ENCODE measurements around the gene ADAP1.

Gene ADAP1

GRCh38 chr7:979151-979550, 24.7 kb upstream of the ADAP1 start:
- Histone ChIP-seq H3K27me3 (no peaks in the 10 kb centered on the region), H3K9me3 (no peaks in the 10 kb centered on the region), H3K4me1 (peaks cover 5% of the 10 kb centered on the region), H3K4me3 (ENCODE audit: low read depth, low read length) (no peak overlapping the region), H3K36me3 (0 out of 2 replicates have a peak, but pooled peaks cover 3% of the 10 kb centered on the region)
- no peak for TF ChIP-seq CTCF (IDR thresholded peaks at IDR 0.05; ENCODE audit: low read depth, low read length)
- no peak for DNase-seq

GRCh38 chr7:978416-979091, 24.1 kb upstream of the ADAP1 start:
- Histone ChIP-seq H3K27me3 (no peaks in the 10 kb centered on the region), H3K4me1 (peaks cover 5% of the 10 kb centered on the region), H3K4me3 (ENCODE audit: low read depth, low read length) (no peak overlapping the region), H3K9me3 (no peaks in the 10 kb centered on the region), H3K36me3 (peaks cover 4% of the 10 kb centered on the region)
- TF ChIP-seq CTCF (IDR thresholded peaks at IDR 0.05; ENCODE audit: low read depth, low read length), result no peak
- DNase-seq, result no peak

DNA sequence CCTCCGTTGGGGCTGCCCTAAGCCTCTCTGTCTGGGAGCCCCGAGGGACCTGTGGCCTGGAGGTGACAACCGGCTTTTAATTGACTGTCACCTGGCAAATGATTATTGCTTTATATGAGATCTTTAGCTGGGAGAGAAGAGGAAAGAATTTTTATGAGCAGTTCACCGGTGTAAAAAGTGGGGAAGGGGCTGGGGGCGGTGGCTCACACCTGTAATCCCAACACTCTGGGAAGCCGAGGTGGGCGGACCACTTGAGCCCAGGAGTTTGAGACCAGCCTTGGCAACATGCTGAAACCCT, 23.5 kb upstream of the ADAP1 start:
- Histone ChIP-seq H3K4me3 (ENCODE audit: low read depth, low read length) (no peak overlapping the region), H3K36me3 (peaks cover 9% of the 10 kb centered on the region)
- no peak for TF ChIP-seq CTCF (IDR thresholded peaks at IDR 0.05; ENCODE audit: low read depth, low read length)

DNA sequence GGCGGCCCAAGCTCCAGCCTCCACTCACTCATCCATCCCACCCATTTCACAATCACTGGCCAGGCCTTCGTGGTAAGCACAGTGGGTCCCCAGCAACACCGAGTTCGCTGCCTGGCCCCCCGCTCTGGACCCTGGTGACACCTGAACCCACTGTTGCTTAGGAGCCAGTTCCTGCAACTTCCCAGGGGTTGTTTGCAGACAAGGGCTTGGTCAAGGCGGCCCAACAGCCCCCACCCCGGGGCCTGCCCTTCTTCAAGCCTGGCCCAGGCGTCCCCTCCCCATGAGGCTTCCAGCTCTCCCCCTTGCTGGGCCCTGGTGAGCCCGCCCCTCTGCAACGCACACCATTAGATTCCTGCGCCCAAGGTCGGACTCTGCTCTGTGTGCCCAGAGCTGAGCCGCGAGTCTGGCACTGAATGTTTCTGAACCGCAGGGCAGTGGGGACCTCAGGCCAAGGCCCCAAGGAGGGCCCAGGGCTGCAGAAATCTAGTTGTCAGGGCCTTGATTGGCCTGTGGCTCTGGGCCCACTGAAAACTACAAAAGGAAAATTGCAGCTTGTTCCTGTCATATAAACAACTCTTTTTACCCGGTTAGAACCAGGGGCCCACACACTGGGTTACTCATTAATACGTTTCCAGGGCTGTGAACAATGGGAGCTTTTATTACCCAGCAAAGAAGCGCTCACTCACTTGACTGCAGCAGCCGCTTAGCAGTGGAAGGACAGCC, 23.0 kb upstream of the ADAP1 start:
- H3K4me3 ChIP-seq (ENCODE audit: low read depth, low read length), result no peak overlapping the region
- no peak for DNase-seq
- no peaks in the 10 kb centered on the region for H3K27me3 ChIP-seq
- no peak for TF ChIP-seq CTCF (IDR thresholded peaks at IDR 0.05; ENCODE audit: low read depth, low read length)
- no peaks in the 10 kb centered on the region for H3K9me3 ChIP-seq
- peaks cover 14% of the 10 kb centered on the region for H3K36me3 ChIP-seq
- peaks cover 5% of the 10 kb centered on the region for H3K4me1 ChIP-seq

More for the DNA sequence above, 23.5 kb upstream of the ADAP1 start:
- H3K27me3 ChIP-seq, result no peaks in the 10 kb centered on the region
- H3K9me3 ChIP-seq, result no peaks in the 10 kb centered on the region
- DNase-seq, result no peak
- peaks cover 5% of the 10 kb centered on the region for H3K4me1 ChIP-seq

DNA sequence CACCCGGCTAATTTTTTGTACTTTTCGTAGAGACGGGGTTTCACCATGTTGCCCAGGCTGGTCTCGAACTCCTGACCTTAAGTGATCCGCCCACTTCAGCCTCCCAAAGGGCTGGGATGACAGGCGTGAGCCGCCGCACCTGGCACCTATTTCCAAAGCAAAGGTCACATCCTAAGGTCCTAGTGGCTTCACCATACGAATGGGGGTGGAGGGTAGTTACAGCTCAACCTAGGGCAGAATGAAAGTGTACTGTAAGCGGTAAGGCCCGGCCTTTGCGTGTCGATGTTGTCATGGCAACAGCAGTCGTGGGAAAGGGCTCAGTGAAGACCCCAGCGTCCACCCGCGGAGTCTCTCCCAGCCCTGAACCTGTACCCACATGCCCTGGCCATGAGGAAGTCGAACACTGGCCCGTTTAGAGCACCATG, 22.4 kb upstream of the ADAP1 start:
- Histone ChIP-seq H3K27me3 (no peaks in the 10 kb centered on the region), H3K4me3 (ENCODE audit: low read depth, low read length) (no peak overlapping the region), H3K36me3 (peaks cover 20% of the 10 kb centered on the region), H3K4me1 (peaks cover 5% of the 10 kb centered on the region), H3K9me3 (no peaks in the 10 kb centered on the region)
- DNase-seq, result no peak
- TF ChIP-seq CTCF (IDR thresholded peaks at IDR 0.05; ENCODE audit: low read depth, low read length), result no peak
